Thyroid gland (tissue), 4 donors: ENCODE data around the gene KDM8. TPM values are rescaled to one million over a fixed set of nuclear protein-coding genes. Genes with fewer than 3 reads are reported as not detected.
A peak's percentile ranks its signal among the peaks of the same experiment; 100 is the strongest.

Source experiments
- DNase-seq, 2 donors: peaks; one replicate each; pipeline ENCODE4 v3.0.0-alpha.2; 2019
- H3K27ac ChIP-seq, 3 donors: fragments of 200-600 bp; sonication (generic); 1 replicate in 2 of 3; 2 replicates in 1 of 3; pipeline ENCODE4 v1.5.1; 2016 to 2019; ENCODE audit warnings: mild to moderate bottlenecking in 1 of 3, moderate library complexity in 1 of 3
- H3K27me3 ChIP-seq: fragments of 200-600 bp; sonication (generic); one replicate; pipeline ENCODE4 v1.5.1; 2019
- H3K36me3 ChIP-seq, 2 donors: fragments of 200-600 bp; sonication (generic); one replicate each; pipeline ENCODE4 v1.5.1; 2016 to 2019
- H3K4me1 ChIP-seq, 2 donors: fragments of 200-600 bp; sonication (generic); one replicate each; pipeline ENCODE4 v1.5.1; 2017 to 2019
- H3K4me3 ChIP-seq, 3 donors: fragments of 200-600 bp; sonication (generic); replicated peaks in 1 of 3; 1 replicate in 2 of 3; 2 replicates in 1 of 3; pipeline ENCODE4 v1.5.1; 2016; ENCODE audit warnings: mild to moderate bottlenecking in 1 of 3
- H3K9me3 ChIP-seq: fragments of 200-600 bp; sonication (generic); one replicate; pipeline ENCODE4 v1.5.1; 2017
- CTCF ChIP-seq, 6 experiments: fragments of 200-600 bp in 3 of 6; fragments of 450-650 bp in 3 of 6; sonication (generic) in 3 of 6; IDR thresholded peaks; one replicate each; pipeline ENCODE4 v1.5.1; 2016 to 2019; ENCODE audit warnings: antibody characterized with exemption in 6 of 6, mild to moderate bottlenecking in 2 of 6, inconsistent platforms in 1 of 6, moderate library complexity in 1 of 6
- POLR2A ChIP-seq, 2 donors: fragments of 450-650 bp; IDR thresholded peaks; one replicate each; pipeline ENCODE4 v1.6.1; 2017; ENCODE audit warnings: antibody characterized with exemption in 2 of 2, mild to moderate bottlenecking in 2 of 2, moderate library complexity in 1 of 2
- WGBS, 2 donors: methylation state at CpG; one replicate each; pipeline ENCODE4 v1.1.5; 2017; 5-methylcytosine and 5-hydroxymethylcytosine counted together
- intact Hi-C: fragments of 100-400 bp; cut with DNase I; formaldehyde crosslinking; loops from one replicate; pipeline ENCODE4 v1.15.1; 2023
- total RNA-seq, 4 donors: library from RNA; depleted of rRNA; stranded (reverse); fragments of >200 nt; gene quantifications; one replicate each; pipeline ENCODE4 v1.2.3, GENCODE V29; 2016

Gene KDM8
- total RNA-seq, 4 donors from 2014 or later, result 5.6 to 14.9 (median 9.6) TPM

GRCh38 chr16:27268376-27269299, 65.3 kb downstream of the KDM8 start, which contains the start of gene NSMCE1:
Gene NSMCE1, minus strand, starts transcription at chr16:27268772. Its CDS starts 11,202 bp downstream, at chr16:27257570.
- TF ChIP-seq CTCF (IDR thresholded peaks at IDR 0.05) (peak in 3 of 6 experiments; percentile 11 to 40 (median 27)), POLR2A (IDR thresholded peaks at IDR 0.05) (peak in 1 of 2 donors; percentile 80)
- intact Hi-C loops, result no loop called here
- no peaks in the 10 kb centered on the region for H3K27me3 ChIP-seq
- DNase-seq, result peak; percentile 98 to 99
- H3K36me3 ChIP-seq, result no peaks in the 10 kb centered on the region
- H3K4me3 ChIP-seq, result peak within 1 kb of the TSS; percentile 11 to 76 (median 66)
- WGBS, 2 donors, result 10% methylated on average over 53 to 56 of the region's 58 CpGs
- H3K4me1 ChIP-seq, result peaks cover 9 to 16% of the 10 kb centered on the region in 2 donors
- H3K27ac ChIP-seq, result peak within 1 kb of the TSS; percentile 60 to 89 (median 85)
- no peaks in the 10 kb centered on the region for H3K9me3 ChIP-seq

- no peak for DNase-seq
- Histone ChIP-seq H3K4me1 (peaks cover 9 to 16% of the 10 kb centered on the region in 2 donors), H3K9me3 (no peaks in the 10 kb centered on the region), H3K36me3 (no peaks in the 10 kb centered on the region), H3K4me3 (peak overlapping the region in 2 of 3 donors; percentile 11 to 66), H3K27ac (peak overlapping the region in 1 of 3 donors; percentile 85), H3K27me3 (no peaks in the 10 kb centered on the region)
- intact Hi-C loops, result no loop called here
- no peak for TF ChIP-seq CTCF (IDR thresholded peaks at IDR 0.05)
- TF ChIP-seq POLR2A (IDR thresholded peaks at IDR 0.05), result no peak
- WGBS, 2 donors, result 80 to 82% methylated on average over 9 of the region's 9 CpGs
Measured at GRCh38 chr16:27269300-27270150, 66.2 kb downstream of the KDM8 start.

- no peak for TF ChIP-seq POLR2A (IDR thresholded peaks at IDR 0.05)
- TF ChIP-seq CTCF (IDR thresholded peaks at IDR 0.05), result no peak
- Histone ChIP-seq H3K27me3 (no peaks in the 10 kb centered on the region), H3K4me1 (peaks cover 9 to 16% of the 10 kb centered on the region in 2 donors), H3K27ac (no peak overlapping the region), H3K4me3 (no peak overlapping the region), H3K9me3 (no peaks in the 10 kb centered on the region), H3K36me3 (no peaks in the 10 kb centered on the region)
- DNase-seq, result no peak
- WGBS, 2 donors, result 93 to 97% methylated on average over 4 of the region's 4 CpGs
- intact Hi-C loops, result no loop called here
Measured at GRCh38 chr16:27270349-27270748, 67.0 kb downstream of the KDM8 start.

Other genes with a start within 250 kb of the KDM8 start
- gene C16orf82, start 136.6 kb upstream of the KDM8 start, total RNA-seq, result 1 to 10 TPM in 1 of 4 donors, under 1 TPM in 1, not detected in 2; 0.11 to 1.3 TPM
- gene NSMCE1, start 65.2 kb downstream of the KDM8 start, total RNA-seq, result 10 to 100 TPM; 40.5 to 52.6 (median 48.8) TPM
- 10 to 100 TPM; 18.5 to 42.5 (median 21.7) TPM for gene IL4R, start 110.4 kb downstream of the KDM8 start, total RNA-seq
- gene IL21R, start 198.6 kb downstream of the KDM8 start, total RNA-seq, result under 1 TPM; 0.11 to 0.88 (median 0.32) TPM